Smooth muscle cell (in vitro differentiated cells): ENCODE data around the gene CTU2. TPM values are rescaled to one million over a fixed set of nuclear protein-coding genes. Genes with fewer than 3 reads are reported as not detected.

Experiments used
- DNase-seq: peaks from one replicate; lab custom pipeline; 2025; ENCODE audit not compliant: unreplicated experiment; lab: John Stamatoyannopoulos, UW
- H2AFZ ChIP-seq: fragments of 200-600 bp; sonication (generic); 2 replicates; pipeline ENCODE4 v1.6.0; 2016; ENCODE audit warnings: antibody characterized with exemption, low read depth, mild to moderate bottlenecking
- H3F3A ChIP-seq: fragments of 200-600 bp; sonication (generic); 2 replicates; pipeline ENCODE4 v1.6.0; 2017; ENCODE audit warnings: antibody characterized with exemption, low read depth
- H3K27ac ChIP-seq: fragments of 200-600 bp; sonication (generic); 2 replicates; pipeline ENCODE4 v1.5.1; 2016; ENCODE audit warnings: low read depth, mild to moderate bottlenecking
- H3K27me3 ChIP-seq: fragments of 200-600 bp; sonication (generic); 2 replicates; pipeline ENCODE4 v1.6.1; 2016; ENCODE audit warnings: low read depth, mild to moderate bottlenecking
- H3K36me3 ChIP-seq: fragments of 200-600 bp; sonication (generic); 2 replicates; pipeline ENCODE4 v1.5.1; 2016; ENCODE audit warnings: low read depth
- H3K4me1 ChIP-seq: fragments of 200-600 bp; sonication (generic); 2 replicates; pipeline ENCODE4 v1.5.1; 2016; ENCODE audit warnings: low read depth
- H3K4me2 ChIP-seq: fragments of 200-600 bp; sonication (generic); 2 replicates; pipeline ENCODE4 v1.6.0; 2016; ENCODE audit warnings: mild to moderate bottlenecking
- H3K4me3 ChIP-seq: fragments of 200-600 bp; sonication (generic); 2 replicates; pipeline ENCODE4 v1.5.1; 2016; ENCODE audit warnings: mild to moderate bottlenecking
- H3K79me2 ChIP-seq: fragments of 200-600 bp; sonication (generic); 2 replicates; pipeline ENCODE4 v1.6.0; 2016; ENCODE audit warnings: low read depth, mild to moderate bottlenecking
- H3K9ac ChIP-seq: fragments of 200-600 bp; sonication (generic); 2 replicates; pipeline ENCODE4 v1.6.0; 2016; ENCODE audit warnings: low read depth
- H3K9me3 ChIP-seq: fragments of 200-600 bp; sonication (generic); replicated peaks from 2 replicates; pipeline ENCODE4 v1.5.1; 2016; ENCODE audit warnings: low read depth
- H4K20me1 ChIP-seq: fragments of 200-600 bp; sonication (generic); 2 replicates; pipeline ENCODE4 v1.6.0; 2016; ENCODE audit warnings: low read depth
- WGBS: methylation state at CpG from one replicate; pipeline ENCODE4 v1.1.7; 2016; ENCODE audit warnings: low lambda C conversion rate; 5-methylcytosine and 5-hydroxymethylcytosine counted together
- polyA plus RNA-seq: library from polyadenylated mRNA; unstranded; fragments of >200 nt; fragmentation: Nextera tagmentation; extraction: Ambion mirVana; gene quantifications from 2 replicates; pipeline ENCODE4 v1.2.1, GENCODE V29; 2016
- total RNA-seq: library from RNA; depleted of rRNA; stranded (reverse); fragments of >200 nt; gene quantifications from 2 replicates; pipeline ENCODE4 v1.2.3, GENCODE V29; 2014
- TF ChIP-seq, protein P1 (sequence below): fragments of 200-600 bp; sonication (generic); IDR thresholded peaks from 2 replicates; pipeline ENCODE4 v1.5.1; 2017; ENCODE audit warnings: borderline replicate concordance, mild to moderate bottlenecking, antibody characterized with exemption; ENCODE audit not compliant: insufficient read depth, poor library complexity, severe bottlenecking

The CTU2 gene
- total and polyA plus RNA-seq, 2 experiments from 2014 or later, result 5.8 to 21.3 TPM

DNA sequence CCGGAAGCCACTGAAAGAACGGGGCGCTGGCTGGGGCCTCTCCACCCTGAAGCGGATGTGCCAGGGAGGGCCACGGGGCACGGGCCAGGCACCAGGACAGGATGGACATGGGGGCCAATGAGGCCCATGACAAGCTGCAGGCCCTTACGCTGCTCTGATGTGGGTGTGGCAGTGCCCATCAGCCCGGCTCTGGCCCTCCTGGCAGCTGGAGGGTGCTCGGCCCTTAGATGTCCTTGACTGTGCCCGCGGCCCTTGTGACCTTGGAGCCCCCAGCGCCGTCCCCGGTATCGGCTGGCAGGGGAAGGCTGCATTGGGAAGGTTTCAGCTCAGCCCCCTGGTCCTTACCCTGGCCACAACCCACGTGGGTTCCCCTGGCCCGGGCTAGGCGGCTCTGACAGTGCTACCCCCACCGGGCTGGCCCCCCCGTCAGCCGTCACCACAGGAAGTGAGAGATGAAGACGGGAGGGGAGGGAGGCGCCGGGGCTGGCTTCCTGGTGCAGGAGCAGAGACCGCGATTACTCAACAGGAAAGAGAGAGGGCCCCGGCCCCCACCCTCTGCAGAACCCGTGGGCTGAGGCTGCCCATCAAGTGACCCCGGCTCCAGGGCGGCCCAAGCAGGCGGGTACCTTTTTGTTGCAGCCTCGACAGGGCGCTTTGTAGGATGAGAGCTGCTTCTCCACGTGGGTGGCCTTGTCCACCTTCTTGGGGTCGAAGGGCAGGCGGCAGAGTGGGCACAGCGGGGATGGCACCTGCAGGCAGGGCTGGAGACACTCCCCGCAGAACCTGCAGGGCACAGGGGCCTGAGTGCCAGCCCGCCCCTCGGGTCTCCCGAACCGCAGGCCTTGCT, 5.4 kb upstream of the CTU2 start:
- no peaks in the 10 kb centered on the region for H3K27me3 ChIP-seq
- no peaks in the 10 kb centered on the region for H3K36me3 ChIP-seq
- H4K20me1 ChIP-seq, result no peaks in the 10 kb centered on the region
- H3K27ac ChIP-seq, result no peak overlapping the region
- WGBS, result 66% methylated on average over 42 of the region's 42 CpGs
- no peak overlapping the region for H2AFZ ChIP-seq
- no peaks in the 10 kb centered on the region for H3K4me1 ChIP-seq
- H3K79me2 ChIP-seq, result peaks cover 13% of the 10 kb centered on the region
- TF ChIP-seq, protein P1, sequence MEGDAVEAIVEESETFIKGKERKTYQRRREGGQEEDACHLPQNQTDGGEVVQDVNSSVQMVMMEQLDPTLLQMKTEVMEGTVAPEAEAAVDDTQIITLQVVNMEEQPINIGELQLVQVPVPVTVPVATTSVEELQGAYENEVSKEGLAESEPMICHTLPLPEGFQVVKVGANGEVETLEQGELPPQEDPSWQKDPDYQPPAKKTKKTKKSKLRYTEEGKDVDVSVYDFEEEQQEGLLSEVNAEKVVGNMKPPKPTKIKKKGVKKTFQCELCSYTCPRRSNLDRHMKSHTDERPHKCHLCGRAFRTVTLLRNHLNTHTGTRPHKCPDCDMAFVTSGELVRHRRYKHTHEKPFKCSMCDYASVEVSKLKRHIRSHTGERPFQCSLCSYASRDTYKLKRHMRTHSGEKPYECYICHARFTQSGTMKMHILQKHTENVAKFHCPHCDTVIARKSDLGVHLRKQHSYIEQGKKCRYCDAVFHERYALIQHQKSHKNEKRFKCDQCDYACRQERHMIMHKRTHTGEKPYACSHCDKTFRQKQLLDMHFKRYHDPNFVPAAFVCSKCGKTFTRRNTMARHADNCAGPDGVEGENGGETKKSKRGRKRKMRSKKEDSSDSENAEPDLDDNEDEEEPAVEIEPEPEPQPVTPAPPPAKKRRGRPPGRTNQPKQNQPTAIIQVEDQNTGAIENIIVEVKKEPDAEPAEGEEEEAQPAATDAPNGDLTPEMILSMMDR, result no peak
- no peaks in the 10 kb centered on the region for H3F3A ChIP-seq
- H3K9ac ChIP-seq, result no peak overlapping the region
- no peaks in the 10 kb centered on the region for H3K9me3 ChIP-seq
- no peak overlapping the region for H3K4me2 ChIP-seq
- peak; percentile 36 for DNase-seq
- H3K4me3 ChIP-seq, result no peak overlapping the region

- peaks cover 16% of the 10 kb centered on the region for H3K79me2 ChIP-seq
- H3K36me3 ChIP-seq, result no peaks in the 10 kb centered on the region
- H3K4me3 ChIP-seq, result no peak overlapping the region
- TF ChIP-seq, protein P1, result no peak
- no peak overlapping the region for H3K27ac ChIP-seq
- H3K4me1 ChIP-seq, result no peaks in the 10 kb centered on the region
- no peaks in the 10 kb centered on the region for H3F3A ChIP-seq
- H3K4me2 ChIP-seq, result no peak overlapping the region
- no peak overlapping the region for H3K9ac ChIP-seq
- WGBS, result 91% methylated on average over 25 of the region's 30 CpGs
- H2AFZ ChIP-seq, result no peak overlapping the region
- H3K27me3 ChIP-seq, result no peaks in the 10 kb centered on the region
- H3K9me3 ChIP-seq, result no peaks in the 10 kb centered on the region
- no peaks in the 10 kb centered on the region for H4K20me1 ChIP-seq
- no peak for DNase-seq
These were observed 4.5 kb upstream of the CTU2 start for GRCh38 chr16:88701581-88702370.

DNA sequence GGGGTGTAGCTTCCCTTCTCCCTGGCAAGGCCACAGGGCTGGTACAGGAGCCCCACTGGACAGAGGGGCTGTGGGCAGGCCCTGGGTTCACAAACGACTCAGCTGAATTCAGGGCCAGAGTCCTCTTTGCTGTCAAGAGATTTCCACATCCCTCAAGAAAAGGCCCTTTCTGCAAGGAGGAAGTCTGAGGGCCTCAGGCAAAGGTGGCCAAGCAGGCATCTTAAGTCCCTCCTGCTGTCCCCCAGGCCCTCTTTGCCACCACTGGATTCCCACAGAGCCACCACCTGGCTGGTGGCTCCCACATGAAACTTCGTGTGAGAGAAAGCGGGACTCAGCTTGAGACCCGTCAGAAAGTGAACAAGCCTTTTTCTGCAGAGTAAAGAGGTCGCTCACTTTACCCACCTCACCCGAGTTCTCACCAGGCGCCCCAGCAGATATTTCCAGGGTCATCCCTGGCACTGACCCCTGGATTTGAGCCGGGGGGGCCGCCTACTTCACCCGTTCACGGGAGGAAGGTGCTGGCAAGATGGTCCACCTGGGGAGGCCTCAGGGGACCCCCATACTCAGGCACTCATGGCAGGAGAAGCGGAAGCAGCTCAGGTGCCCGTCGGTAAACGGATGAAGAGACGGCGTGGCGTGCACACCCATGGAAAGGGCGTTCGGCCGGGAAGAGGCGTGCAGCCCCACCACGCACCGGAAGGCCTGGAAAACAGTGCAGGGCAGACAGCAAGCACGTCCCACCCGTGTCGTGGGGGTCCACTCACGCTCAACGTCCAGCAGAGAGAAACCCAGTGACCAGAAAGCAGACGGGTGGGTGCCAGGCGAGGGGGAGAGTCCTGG, 3.7 kb upstream of the CTU2 start:
- H3K4me2 ChIP-seq, result no peak overlapping the region
- H3K79me2 ChIP-seq, result peaks cover 23% of the 10 kb centered on the region
- TF ChIP-seq, protein P1, result no peak
- H4K20me1 ChIP-seq, result no peaks in the 10 kb centered on the region
- H3K4me3 ChIP-seq, result no peak overlapping the region
- H3K9me3 ChIP-seq, result no peaks in the 10 kb centered on the region
- no peaks in the 10 kb centered on the region for H3K36me3 ChIP-seq
- no peak overlapping the region for H3K9ac ChIP-seq
- H3K27me3 ChIP-seq, result no peaks in the 10 kb centered on the region
- peaks cover 7% of the 10 kb centered on the region for H3K4me1 ChIP-seq
- DNase-seq, result no peak
- no peak overlapping the region for H3K27ac ChIP-seq
- H3F3A ChIP-seq, result no peaks in the 10 kb centered on the region
- WGBS, result 97% methylated on average over 31 of the region's 31 CpGs
- H2AFZ ChIP-seq, result no peak overlapping the region
